Smooth muscle cell (in vitro differentiated cells): Measurements from ENCODE around the gene OTUB2. TPM values are rescaled to one million over a fixed set of nuclear protein-coding genes. Genes with fewer than 3 reads are reported as not detected.

Source experiments
- DNase-seq: peaks from one replicate; lab custom pipeline; 2025; ENCODE audit not compliant: unreplicated experiment; lab: John Stamatoyannopoulos, UW
- H2AFZ ChIP-seq: fragments of 200-600 bp; sonication (generic); 2 replicates; pipeline ENCODE4 v1.6.0; 2016; ENCODE audit warnings: antibody characterized with exemption, low read depth, mild to moderate bottlenecking
- H3F3A ChIP-seq: fragments of 200-600 bp; sonication (generic); 2 replicates; pipeline ENCODE4 v1.6.0; 2017; ENCODE audit warnings: antibody characterized with exemption, low read depth
- H3K27ac ChIP-seq: fragments of 200-600 bp; sonication (generic); 2 replicates; pipeline ENCODE4 v1.5.1; 2016; ENCODE audit warnings: low read depth, mild to moderate bottlenecking
- H3K27me3 ChIP-seq: fragments of 200-600 bp; sonication (generic); 2 replicates; pipeline ENCODE4 v1.6.1; 2016; ENCODE audit warnings: low read depth, mild to moderate bottlenecking
- H3K36me3 ChIP-seq: fragments of 200-600 bp; sonication (generic); 2 replicates; pipeline ENCODE4 v1.5.1; 2016; ENCODE audit warnings: low read depth
- H3K4me1 ChIP-seq: fragments of 200-600 bp; sonication (generic); 2 replicates; pipeline ENCODE4 v1.5.1; 2016; ENCODE audit warnings: low read depth
- H3K4me2 ChIP-seq: fragments of 200-600 bp; sonication (generic); 2 replicates; pipeline ENCODE4 v1.6.0; 2016; ENCODE audit warnings: mild to moderate bottlenecking
- H3K4me3 ChIP-seq: fragments of 200-600 bp; sonication (generic); 2 replicates; pipeline ENCODE4 v1.5.1; 2016; ENCODE audit warnings: mild to moderate bottlenecking
- H3K79me2 ChIP-seq: fragments of 200-600 bp; sonication (generic); 2 replicates; pipeline ENCODE4 v1.6.0; 2016; ENCODE audit warnings: low read depth, mild to moderate bottlenecking
- H3K9ac ChIP-seq: fragments of 200-600 bp; sonication (generic); 2 replicates; pipeline ENCODE4 v1.6.0; 2016; ENCODE audit warnings: low read depth
- H3K9me3 ChIP-seq: fragments of 200-600 bp; sonication (generic); replicated peaks from 2 replicates; pipeline ENCODE4 v1.5.1; 2016; ENCODE audit warnings: low read depth
- H4K20me1 ChIP-seq: fragments of 200-600 bp; sonication (generic); 2 replicates; pipeline ENCODE4 v1.6.0; 2016; ENCODE audit warnings: low read depth
- WGBS: methylation state at CpG from one replicate; pipeline ENCODE4 v1.1.7; 2016; ENCODE audit warnings: low lambda C conversion rate; 5-methylcytosine and 5-hydroxymethylcytosine counted together
- polyA plus RNA-seq: library from polyadenylated mRNA; unstranded; fragments of >200 nt; fragmentation: Nextera tagmentation; extraction: Ambion mirVana; gene quantifications from 2 replicates; pipeline ENCODE4 v1.2.1, GENCODE V29; 2016
- total RNA-seq: library from RNA; depleted of rRNA; stranded (reverse); fragments of >200 nt; gene quantifications from 2 replicates; pipeline ENCODE4 v1.2.3, GENCODE V29; 2014
- TF ChIP-seq, protein P1 (sequence below): fragments of 200-600 bp; sonication (generic); IDR thresholded peaks from 2 replicates; pipeline ENCODE4 v1.5.1; 2017; ENCODE audit warnings: borderline replicate concordance, mild to moderate bottlenecking, antibody characterized with exemption; ENCODE audit not compliant: insufficient read depth, poor library complexity, severe bottlenecking

OTUB2 gene
- total and polyA plus RNA-seq, 2 experiments from 2014 or later, result 4.0 to 5.1 TPM

DNA sequence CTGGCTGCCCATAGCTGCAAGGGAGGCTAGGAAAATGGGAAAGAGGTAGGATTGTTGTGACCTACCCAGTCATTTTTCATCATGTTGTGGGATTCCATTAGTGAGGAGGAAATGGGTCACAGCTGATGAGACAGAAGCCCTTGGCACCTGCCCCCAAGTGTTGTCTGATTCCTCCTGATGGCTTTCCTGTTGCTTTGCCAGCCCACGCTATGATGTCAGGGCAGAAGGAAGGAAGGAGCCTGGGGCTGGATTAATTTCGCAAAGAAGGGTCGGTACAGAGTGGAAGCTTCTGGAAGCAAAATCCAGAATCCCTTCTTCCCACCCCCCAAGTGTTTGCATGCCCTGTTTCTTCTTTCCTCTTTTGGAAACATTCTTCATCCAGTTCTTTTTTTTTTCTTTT, 8.7 kb downstream of the OTUB2 start:
- Histone ChIP-seq H3K4me1 (no peaks in the 10 kb centered on the region), H2AFZ (no peak overlapping the region), H3K9ac (no peak overlapping the region), H3K36me3 (no peaks in the 10 kb centered on the region), H3K4me2 (no peak overlapping the region), H3K9me3 (no peaks in the 10 kb centered on the region), H3K4me3 (no peak overlapping the region), H3K79me2 (no peaks in the 10 kb centered on the region), H3K27me3 (no peaks in the 10 kb centered on the region), H4K20me1 (peaks cover 5% of the 10 kb centered on the region), H3K27ac (no peak overlapping the region), H3F3A (no peaks in the 10 kb centered on the region)
- no peak for DNase-seq
- 93% methylated on average over 3 of the region's 3 CpGs for WGBS
- TF ChIP-seq, protein P1, sequence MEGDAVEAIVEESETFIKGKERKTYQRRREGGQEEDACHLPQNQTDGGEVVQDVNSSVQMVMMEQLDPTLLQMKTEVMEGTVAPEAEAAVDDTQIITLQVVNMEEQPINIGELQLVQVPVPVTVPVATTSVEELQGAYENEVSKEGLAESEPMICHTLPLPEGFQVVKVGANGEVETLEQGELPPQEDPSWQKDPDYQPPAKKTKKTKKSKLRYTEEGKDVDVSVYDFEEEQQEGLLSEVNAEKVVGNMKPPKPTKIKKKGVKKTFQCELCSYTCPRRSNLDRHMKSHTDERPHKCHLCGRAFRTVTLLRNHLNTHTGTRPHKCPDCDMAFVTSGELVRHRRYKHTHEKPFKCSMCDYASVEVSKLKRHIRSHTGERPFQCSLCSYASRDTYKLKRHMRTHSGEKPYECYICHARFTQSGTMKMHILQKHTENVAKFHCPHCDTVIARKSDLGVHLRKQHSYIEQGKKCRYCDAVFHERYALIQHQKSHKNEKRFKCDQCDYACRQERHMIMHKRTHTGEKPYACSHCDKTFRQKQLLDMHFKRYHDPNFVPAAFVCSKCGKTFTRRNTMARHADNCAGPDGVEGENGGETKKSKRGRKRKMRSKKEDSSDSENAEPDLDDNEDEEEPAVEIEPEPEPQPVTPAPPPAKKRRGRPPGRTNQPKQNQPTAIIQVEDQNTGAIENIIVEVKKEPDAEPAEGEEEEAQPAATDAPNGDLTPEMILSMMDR, result no peak

DNA sequence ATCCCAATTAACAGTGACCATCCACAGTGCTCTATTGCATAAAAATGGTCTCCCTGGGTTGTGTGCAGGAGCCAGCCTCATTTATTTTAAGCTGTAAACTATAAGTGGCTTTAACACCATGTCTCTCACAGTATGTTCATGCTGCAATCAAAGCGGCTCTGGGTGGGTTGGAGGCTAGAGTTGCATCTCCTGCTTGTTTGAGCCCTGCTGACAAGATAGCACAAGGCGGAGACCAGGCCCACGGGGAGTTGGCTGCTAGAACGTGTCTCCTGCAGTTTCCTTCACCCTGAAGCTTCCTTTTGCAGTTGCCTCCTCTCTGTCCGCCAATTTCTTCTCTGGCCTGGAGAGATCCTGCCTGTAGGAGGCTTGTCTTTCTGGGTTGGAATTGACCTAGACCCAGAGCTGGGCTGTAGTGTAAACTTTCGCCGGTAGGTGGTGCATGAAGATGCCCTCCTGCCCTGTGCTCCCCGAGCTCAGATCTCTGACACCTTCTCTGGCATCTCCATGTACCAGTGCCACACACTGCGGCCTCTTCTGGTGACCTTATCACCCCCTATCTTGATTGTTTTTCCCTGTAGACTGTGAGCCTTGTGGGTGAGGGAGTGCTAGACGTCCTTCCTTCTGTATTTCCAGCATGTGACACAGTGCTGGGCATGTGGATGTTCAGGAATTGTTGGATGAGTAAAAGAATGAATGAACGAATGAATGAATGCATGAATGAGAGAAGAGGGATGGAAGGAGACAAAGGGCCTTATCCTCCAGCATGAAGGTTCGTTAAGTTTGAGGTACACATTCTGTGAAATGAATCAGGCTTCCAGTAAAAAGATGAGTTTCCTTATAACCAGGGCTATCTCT, 10.4 kb downstream of the OTUB2 start:
- Histone ChIP-seq H3K27me3 (no peaks in the 10 kb centered on the region), H3K4me3 (no peak overlapping the region), H3K4me2 (no peak overlapping the region), H4K20me1 (peaks cover 5% of the 10 kb centered on the region), H3K9ac (no peak overlapping the region), H3K36me3 (no peaks in the 10 kb centered on the region), H3K27ac (no peak overlapping the region), H3K9me3 (no peaks in the 10 kb centered on the region), H3K4me1 (no peaks in the 10 kb centered on the region), H3F3A (no peaks in the 10 kb centered on the region), H2AFZ (no peak overlapping the region), H3K79me2 (no peaks in the 10 kb centered on the region)
- DNase-seq, result peak; percentile 27
- WGBS, result 28% methylated on average over 12 of the region's 12 CpGs
- TF ChIP-seq, protein P1, result peak; percentile 68

DNA sequence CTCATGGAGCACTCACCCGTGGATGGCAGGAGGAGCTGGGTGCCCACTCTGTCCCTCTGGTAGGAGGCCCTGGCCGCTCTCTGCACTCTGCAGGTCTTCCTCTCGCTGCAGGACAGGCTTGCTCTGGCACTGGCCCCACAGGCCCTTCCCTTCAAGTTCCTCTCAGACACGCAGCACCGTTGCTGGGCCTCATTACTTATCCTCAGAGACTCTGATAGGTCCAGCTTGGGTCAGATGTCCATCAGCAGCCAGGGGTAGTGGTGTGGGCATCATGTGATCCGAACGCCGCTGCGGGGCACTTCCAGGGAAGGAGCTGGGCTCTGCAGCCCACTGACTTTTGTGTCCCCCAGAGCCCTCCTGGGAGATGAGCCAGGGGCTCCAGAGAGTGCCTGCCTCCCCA, 11.8 kb downstream of the OTUB2 start:
- DNase-seq, result no peak
- no peak overlapping the region for H3K27ac ChIP-seq
- no peak overlapping the region for H3K4me2 ChIP-seq
- H3K79me2 ChIP-seq, result no peaks in the 10 kb centered on the region
- no peaks in the 10 kb centered on the region for H3K4me1 ChIP-seq
- peaks cover 5% of the 10 kb centered on the region for H4K20me1 ChIP-seq
- no peaks in the 10 kb centered on the region for H3K36me3 ChIP-seq
- H2AFZ ChIP-seq, result no peak overlapping the region
- TF ChIP-seq, protein P1, result no peak
- H3K9me3 ChIP-seq, result no peaks in the 10 kb centered on the region
- H3K4me3 ChIP-seq, result no peak overlapping the region
- H3K27me3 ChIP-seq, result no peaks in the 10 kb centered on the region
- no peak overlapping the region for H3K9ac ChIP-seq
- H3F3A ChIP-seq, result no peaks in the 10 kb centered on the region
- WGBS, result 89% methylated on average over 9 of the region's 9 CpGs

DNA sequence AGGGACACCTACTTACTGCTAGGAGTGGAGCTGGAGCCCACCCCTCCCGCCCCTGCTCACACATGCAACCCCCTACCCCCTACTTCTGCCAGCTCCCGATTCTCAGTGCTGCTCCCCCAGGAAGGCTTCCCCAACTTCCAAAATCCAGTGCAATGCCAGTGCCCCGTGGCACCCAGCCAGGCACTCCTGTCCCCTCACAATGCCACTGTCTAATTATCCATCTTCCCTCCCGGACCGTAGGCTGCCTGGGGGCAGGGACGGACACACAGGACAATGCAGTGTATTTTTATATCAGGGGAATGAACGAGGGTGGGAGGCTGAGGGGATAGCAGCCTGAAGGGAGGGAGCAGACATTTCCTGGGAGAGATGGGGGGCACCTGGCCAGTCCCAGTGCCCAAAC, 12.4 kb downstream of the OTUB2 start:
- DNase-seq, result no peak
- no peak overlapping the region for H3K9ac ChIP-seq
- H3K79me2 ChIP-seq, result no peaks in the 10 kb centered on the region
- H2AFZ ChIP-seq, result no peak overlapping the region
- H3K4me1 ChIP-seq, result no peaks in the 10 kb centered on the region
- no peak overlapping the region for H3K4me2 ChIP-seq
- TF ChIP-seq, protein P1, result no peak
- WGBS, result 93% methylated on average over 6 of the region's 7 CpGs
- H4K20me1 ChIP-seq, result peaks cover 5% of the 10 kb centered on the region
- H3K36me3 ChIP-seq, result no peaks in the 10 kb centered on the region
- H3K9me3 ChIP-seq, result no peaks in the 10 kb centered on the region
- no peak overlapping the region for H3K27ac ChIP-seq
- H3K27me3 ChIP-seq, result no peaks in the 10 kb centered on the region
- H3K4me3 ChIP-seq, result no peak overlapping the region
- no peaks in the 10 kb centered on the region for H3F3A ChIP-seq
